Stomach smooth muscle (tissue), 2 donors: ENCODE data around the gene FOXF1.
A peak's percentile ranks its signal among the peaks of the same experiment; 100 is the strongest.

ENCODE experiments used
- H3K27ac ChIP-seq: one replicate; pipeline ENCODE4 v1.7.0; 2013; ENCODE audit warnings: mild to moderate bottlenecking, low read length, inconsistent platforms
- H3K27me3 ChIP-seq, 2 donors: one replicate each; pipeline ENCODE4 v1.7.0; 2013; ENCODE audit warnings: low read length in 2 of 2; ENCODE audit not compliant: insufficient read depth in 2 of 2, control insufficient read depth in 1 of 2
- H3K36me3 ChIP-seq, 2 donors: one replicate each; pipeline ENCODE4 v1.7.0; 2013; ENCODE audit warnings: low read length in 2 of 2; ENCODE audit not compliant: control insufficient read depth in 2 of 2, insufficient read depth in 2 of 2
- H3K4me1 ChIP-seq: one replicate; pipeline ENCODE4 v1.7.0; 2013; ENCODE audit warnings: low read length; ENCODE audit not compliant: control insufficient read depth, insufficient read depth
- H3K4me3 ChIP-seq, 2 donors: one replicate each; pipeline ENCODE4 v1.7.0; 2013; ENCODE audit warnings: low read length in 2 of 2
- H3K9ac ChIP-seq, 2 donors: one replicate each; pipeline ENCODE4 v1.7.0; 2013; ENCODE audit warnings: low read length in 2 of 2, mild to moderate bottlenecking in 1 of 2
- H3K9me3 ChIP-seq, 2 donors: one replicate each; pipeline ENCODE4 v1.7.0; 2013; ENCODE audit warnings: low read length in 2 of 2; ENCODE audit not compliant: control insufficient read depth in 2 of 2
- donor health status: healthy.
- donor health status: Pancreatic carcinoma.

FOXF1 gene

GRCh38 chr16:86517652-86518258, 7.4 kb downstream of the FOXF1 start:
- H3K9me3 ChIP-seq, result no peaks in the 10 kb centered on the region

DNA sequence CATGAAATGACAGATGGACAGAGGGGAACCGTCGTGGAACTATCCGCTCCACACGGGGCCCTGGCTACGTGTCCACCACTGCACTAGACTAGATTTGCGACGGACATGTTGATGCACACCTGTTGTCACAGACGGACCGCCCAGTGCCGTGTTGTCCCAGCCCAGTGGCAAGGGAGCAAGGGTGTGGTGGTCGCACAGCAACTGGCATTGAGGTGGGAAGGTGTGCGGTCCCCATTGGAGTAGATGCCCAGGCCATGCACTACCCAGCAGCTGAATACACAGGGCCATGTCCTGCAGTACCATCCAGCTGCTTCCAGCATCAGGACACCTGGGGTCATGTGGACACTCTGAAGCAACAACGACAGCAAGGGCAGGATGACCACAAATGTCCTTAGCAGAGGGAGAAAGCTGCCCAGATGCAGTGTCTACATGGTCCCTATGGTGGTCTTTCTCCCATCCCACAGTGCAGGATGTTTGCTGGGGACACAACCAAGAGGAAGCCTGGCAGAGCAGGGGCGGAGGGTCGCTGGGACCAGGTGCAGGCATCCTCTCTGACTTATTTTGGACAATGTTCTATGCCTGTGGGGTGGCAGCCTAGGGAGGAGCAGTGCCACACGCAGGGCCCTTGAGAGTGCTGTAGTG, 8.8 kb downstream of the FOXF1 start:
- Histone ChIP-seq H3K27me3 (no peaks in the 10 kb centered on the region), H3K9me3 (no peaks in the 10 kb centered on the region)

More at GRCh38 chr16:86517652-86518258, 7.4 kb downstream of the FOXF1 start:
- H3K36me3 ChIP-seq, result peaks cover 5 to 24% of the 10 kb centered on the region in 2 donors
- H3K9ac ChIP-seq, result peak overlapping the region; percentile 87 to 98
- peaks cover 48% of the 10 kb centered on the region for H3K4me1 ChIP-seq
- H3K27me3 ChIP-seq, result no peaks in the 10 kb centered on the region
- H3K27ac ChIP-seq, result peak overlapping the region; percentile 93
- H3K4me3 ChIP-seq, result peak overlapping the region; percentile 93 to 98

GRCh38 chr16:86519649-86520316, 9.5 kb downstream of the FOXF1 start:
- peak overlapping the region; percentile 52 to 68 for H3K4me3 ChIP-seq
- no peaks in the 10 kb centered on the region for H3K27me3 ChIP-seq

More for the DNA sequence above, 8.8 kb downstream of the FOXF1 start:
- Histone ChIP-seq H3K4me3 (peak overlapping the region in 1 of 2 donors; percentile 68), H3K9ac (peak overlapping the region in 1 of 2 donors; percentile 51), H3K4me1 (peaks cover 48% of the 10 kb centered on the region), H3K36me3 (peaks cover 0 to 14% of the 10 kb centered on the region in 2 donors), H3K27ac (no peak overlapping the region)

GRCh38 chr16:86520317-86521210, 10.2 kb downstream of the FOXF1 start:
- Histone ChIP-seq H3K4me1 (peaks cover 48% of the 10 kb centered on the region), H3K27ac (no peak overlapping the region), H3K4me3 (peak overlapping the region; percentile 52 to 68), H3K9me3 (no peaks in the 10 kb centered on the region), H3K9ac (peak overlapping the region in 1 of 2 donors; percentile 59), H3K36me3 (peaks cover 0 to 2% of the 10 kb centered on the region in 2 donors), H3K27me3 (no peaks in the 10 kb centered on the region)

More at GRCh38 chr16:86519649-86520316, 9.5 kb downstream of the FOXF1 start:
- H3K4me1 ChIP-seq, result peaks cover 48% of the 10 kb centered on the region
- H3K9me3 ChIP-seq, result no peaks in the 10 kb centered on the region
- H3K36me3 ChIP-seq, result peaks cover 0 to 10% of the 10 kb centered on the region in 2 donors
- H3K27ac ChIP-seq, result no peak overlapping the region
- peak overlapping the region in 1 of 2 donors; percentile 59 for H3K9ac ChIP-seq

- Histone ChIP-seq H3K9me3 (no peaks in the 10 kb centered on the region), H3K4me1 (peaks cover 44% of the 10 kb centered on the region), H3K27ac (no peak overlapping the region), H3K36me3 (no peaks in the 10 kb centered on the region), H3K4me3 (no peak overlapping the region), H3K27me3 (no peaks in the 10 kb centered on the region), H3K9ac (no peak overlapping the region)
Measured at GRCh38 chr16:86521236-86522197, 11.2 kb downstream of the FOXF1 start.

GRCh38 chr16:86522634-86523033, 12.3 kb downstream of the FOXF1 start:
- Histone ChIP-seq H3K27me3 (no peaks in the 10 kb centered on the region), H3K36me3 (no peaks in the 10 kb centered on the region), H3K27ac (no peak overlapping the region), H3K9ac (no peak overlapping the region), H3K4me3 (no peak overlapping the region), H3K9me3 (no peaks in the 10 kb centered on the region), H3K4me1 (peaks cover 33% of the 10 kb centered on the region)

- Histone ChIP-seq H3K27ac (no peak overlapping the region), H3K27me3 (no peaks in the 10 kb centered on the region), H3K9ac (no peak overlapping the region), H3K36me3 (no peaks in the 10 kb centered on the region), H3K4me3 (no peak overlapping the region), H3K9me3 (no peaks in the 10 kb centered on the region), H3K4me1 (peaks cover 26% of the 10 kb centered on the region)
Measured at GRCh38 chr16:86523166-86523740, 12.9 kb downstream of the FOXF1 start.

- no peak overlapping the region for H3K27ac ChIP-seq
- H3K4me3 ChIP-seq, result no peak overlapping the region
- H3K4me1 ChIP-seq, result peaks cover 19% of the 10 kb centered on the region
- no peaks in the 10 kb centered on the region for H3K27me3 ChIP-seq
- H3K9ac ChIP-seq, result no peak overlapping the region
- no peaks in the 10 kb centered on the region for H3K36me3 ChIP-seq
- no peaks in the 10 kb centered on the region for H3K9me3 ChIP-seq
Measured at GRCh38 chr16:86524029-86524428, 13.7 kb downstream of the FOXF1 start.

GRCh38 chr16:86525696-86526095, 15.4 kb downstream of the FOXF1 start:
- no peaks in the 10 kb centered on the region for H3K27me3 ChIP-seq
- H3K4me3 ChIP-seq, result no peak overlapping the region

More at GRCh38 chr16:86525696-86526095, 15.4 kb downstream of the FOXF1 start:
- Histone ChIP-seq H3K9ac (no peak overlapping the region), H3K4me1 (peaks cover 5% of the 10 kb centered on the region), H3K9me3 (no peaks in the 10 kb centered on the region), H3K27ac (no peak overlapping the region), H3K36me3 (no peaks in the 10 kb centered on the region)
